Stimulated activated memory B cell treated with anti-CD40 and anti-IgM and Interleukin-4, amounts not matched to agents 10 μg/mL and 1 μg/mL and 100 μg/mL, for 72 hours (primary cell): ENCODE results near the gene TMEM183A.

Source experiments
- ATAC-seq: fragments of 150-1000 bp; cut with Tn5 transposase; 2 replicates; pipeline ENCODE4 v1.10.0; 2021
- H3K27ac Mint-ChIP-seq: one replicate; pipeline ENCODE4 v1.8.0; 2022; ENCODE audit warnings: mild to moderate bottlenecking, mixed read lengths
- H3K27me3 Mint-ChIP-seq: one replicate; pipeline ENCODE4 v1.8.0; 2022; ENCODE audit warnings: mixed read lengths
- H3K36me3 Mint-ChIP-seq: one replicate; pipeline ENCODE4 v1.8.0; 2022; ENCODE audit warnings: mixed read lengths
- H3K4me1 Mint-ChIP-seq: one replicate; pipeline ENCODE4 v1.8.0; 2022; ENCODE audit warnings: mixed read lengths
- H3K4me3 Mint-ChIP-seq: one replicate; pipeline ENCODE4 v1.8.0; 2022; ENCODE audit warnings: mild to moderate bottlenecking, moderate library complexity, mixed read lengths
- H3K9me3 Mint-ChIP-seq: one replicate; pipeline ENCODE4 v1.8.0; 2022; ENCODE audit warnings: mixed read lengths

TMEM183A gene

GRCh38 chr1:203045336-203045735 lies 38.2 kb downstream of the TMEM183A start:
- Mint-ChIP-seq H3K4me3 (no peak overlapping the region), H3K4me1 (no peaks in the 10 kb centered on the region), H3K27ac (no peak overlapping the region), H3K27me3 (peaks cover 46% of the 10 kb centered on the region), H3K36me3 (no peaks in the 10 kb centered on the region), H3K9me3 (no peaks in the 10 kb centered on the region)
- no peak for ATAC-seq

- H3K27ac Mint-ChIP-seq, result no peak overlapping the region
- H3K27me3 Mint-ChIP-seq, result peaks cover 53% of the 10 kb centered on the region
- H3K4me1 Mint-ChIP-seq, result no peaks in the 10 kb centered on the region
- no peaks in the 10 kb centered on the region for H3K9me3 Mint-ChIP-seq
- no peaks in the 10 kb centered on the region for H3K36me3 Mint-ChIP-seq
- ATAC-seq, result no peak
- H3K4me3 Mint-ChIP-seq, result no peak overlapping the region
Observed at GRCh38 chr1:203045821-203046594, 38.8 kb downstream of the TMEM183A start.

GRCh38 chr1:203046984-203047630 lies 39.9 kb downstream of the TMEM183A start:
- Mint-ChIP-seq H3K9me3 (no peaks in the 10 kb centered on the region), H3K4me1 (no peaks in the 10 kb centered on the region), H3K36me3 (no peaks in the 10 kb centered on the region), H3K27ac (no peak overlapping the region), H3K4me3 (no peak overlapping the region), H3K27me3 (peaks cover 64% of the 10 kb centered on the region)
- ATAC-seq, result no peak

GRCh38 chr1:203048086-203048485 lies 40.9 kb downstream of the TMEM183A start:
- H3K36me3 Mint-ChIP-seq, result no peaks in the 10 kb centered on the region
- no peak for ATAC-seq
- H3K27ac Mint-ChIP-seq, result no peak overlapping the region
- H3K9me3 Mint-ChIP-seq, result no peaks in the 10 kb centered on the region
- H3K4me3 Mint-ChIP-seq, result no peak overlapping the region
- no peaks in the 10 kb centered on the region for H3K4me1 Mint-ChIP-seq
- H3K27me3 Mint-ChIP-seq, result peaks cover 73% of the 10 kb centered on the region

DNA sequence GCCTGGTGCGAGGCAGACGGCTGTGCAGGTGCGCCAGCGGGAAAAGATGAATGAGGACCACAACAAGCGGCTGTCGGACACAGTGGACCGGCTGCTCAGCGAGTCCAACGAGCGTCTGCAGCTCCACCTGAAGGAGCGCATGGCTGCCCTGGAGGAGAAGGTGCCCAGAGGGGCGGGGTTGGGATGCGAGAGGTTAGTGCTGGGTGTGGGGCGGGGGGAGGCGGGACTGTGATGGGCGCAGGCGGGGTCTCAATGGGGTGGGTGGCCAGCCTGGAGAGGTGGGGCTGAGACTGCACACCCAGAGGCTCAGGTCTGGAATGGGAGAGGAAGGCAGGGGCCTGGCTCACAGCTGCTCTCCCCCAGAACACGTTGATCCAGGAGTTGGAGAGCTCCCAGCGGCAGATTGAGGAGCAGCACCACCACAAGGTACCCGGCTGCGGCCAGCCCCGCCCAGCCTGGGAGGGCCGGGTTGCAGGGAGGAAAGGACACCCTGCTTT lies 41.4 kb downstream of the TMEM183A start:
- Mint-ChIP-seq H3K4me1 (no peaks in the 10 kb centered on the region), H3K4me3 (no peak overlapping the region), H3K9me3 (no peaks in the 10 kb centered on the region), H3K27ac (no peak overlapping the region), H3K27me3 (peaks cover 73% of the 10 kb centered on the region), H3K36me3 (no peaks in the 10 kb centered on the region)
- peak; percentile 25 for ATAC-seq

- no peak for ATAC-seq
- Mint-ChIP-seq H3K27ac (no peak overlapping the region), H3K4me1 (no peaks in the 10 kb centered on the region), H3K27me3 (peaks cover 73% of the 10 kb centered on the region), H3K36me3 (no peaks in the 10 kb centered on the region), H3K9me3 (no peaks in the 10 kb centered on the region), H3K4me3 (no peak overlapping the region)
Observed at GRCh38 chr1:203049077-203049476, 41.9 kb downstream of the TMEM183A start.

DNA sequence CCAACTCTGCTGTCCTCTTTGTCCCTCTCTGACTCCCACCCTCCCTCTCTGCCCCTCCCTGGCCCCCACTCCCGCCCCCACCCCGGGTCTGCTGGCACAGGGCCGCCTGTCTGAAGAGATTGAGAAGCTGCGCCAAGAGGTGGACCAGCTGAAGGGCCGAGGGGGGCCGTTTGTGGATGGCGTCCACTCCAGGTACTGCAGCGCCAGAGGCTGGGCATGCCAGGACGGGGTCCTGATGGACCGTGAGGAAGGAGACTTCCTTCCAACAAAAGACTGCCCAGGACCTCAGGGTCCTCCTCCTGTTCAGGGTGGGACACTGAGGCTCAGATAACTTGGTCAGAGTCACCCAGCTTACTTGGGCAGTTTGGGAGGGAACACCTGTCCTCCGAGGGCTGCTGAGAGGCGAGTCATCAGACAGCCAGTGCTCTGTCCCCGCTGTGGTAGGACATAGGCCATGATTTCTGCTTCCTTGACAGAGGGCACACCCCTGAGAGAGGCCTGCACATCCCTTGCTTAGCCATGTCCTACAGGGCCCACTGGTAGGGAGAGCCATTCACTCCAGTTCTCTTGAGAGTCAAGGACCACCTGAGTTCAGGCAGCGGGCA lies 42.5 kb downstream of the TMEM183A start:
- H3K27ac Mint-ChIP-seq, result no peak overlapping the region

DNA sequence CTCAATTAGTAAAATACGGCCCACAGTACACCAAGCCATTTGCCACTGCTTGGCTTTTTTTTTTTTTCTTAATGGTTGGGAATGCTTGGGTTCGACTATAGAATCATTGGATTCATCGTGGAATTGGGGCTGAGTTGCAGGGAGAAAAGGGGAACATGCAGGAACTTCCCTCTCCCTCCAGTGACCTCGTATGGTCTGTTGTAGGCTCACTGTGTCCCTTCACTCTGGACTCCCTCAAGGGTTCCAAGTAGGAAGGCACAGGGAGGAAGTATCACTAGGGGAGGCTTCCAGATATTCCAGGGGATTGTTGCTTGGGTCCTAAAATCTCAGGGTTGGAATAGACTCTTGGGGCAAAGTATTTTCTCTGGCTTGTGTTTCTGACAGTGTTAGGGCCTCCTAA lies 43.7 kb downstream of the TMEM183A start:
- no peaks in the 10 kb centered on the region for H3K4me1 Mint-ChIP-seq
- ATAC-seq, result no peak
- H3K9me3 Mint-ChIP-seq, result no peaks in the 10 kb centered on the region
- H3K27me3 Mint-ChIP-seq, result peaks cover 63% of the 10 kb centered on the region
- no peak overlapping the region for H3K4me3 Mint-ChIP-seq
- no peak overlapping the region for H3K27ac Mint-ChIP-seq
- no peaks in the 10 kb centered on the region for H3K36me3 Mint-ChIP-seq

More for the DNA sequence above, 42.5 kb downstream of the TMEM183A start:
- Mint-ChIP-seq H3K27me3 (peaks cover 67% of the 10 kb centered on the region), H3K9me3 (no peaks in the 10 kb centered on the region), H3K4me1 (no peaks in the 10 kb centered on the region), H3K36me3 (no peaks in the 10 kb centered on the region), H3K4me3 (no peak overlapping the region)
- no peak for ATAC-seq

DNA sequence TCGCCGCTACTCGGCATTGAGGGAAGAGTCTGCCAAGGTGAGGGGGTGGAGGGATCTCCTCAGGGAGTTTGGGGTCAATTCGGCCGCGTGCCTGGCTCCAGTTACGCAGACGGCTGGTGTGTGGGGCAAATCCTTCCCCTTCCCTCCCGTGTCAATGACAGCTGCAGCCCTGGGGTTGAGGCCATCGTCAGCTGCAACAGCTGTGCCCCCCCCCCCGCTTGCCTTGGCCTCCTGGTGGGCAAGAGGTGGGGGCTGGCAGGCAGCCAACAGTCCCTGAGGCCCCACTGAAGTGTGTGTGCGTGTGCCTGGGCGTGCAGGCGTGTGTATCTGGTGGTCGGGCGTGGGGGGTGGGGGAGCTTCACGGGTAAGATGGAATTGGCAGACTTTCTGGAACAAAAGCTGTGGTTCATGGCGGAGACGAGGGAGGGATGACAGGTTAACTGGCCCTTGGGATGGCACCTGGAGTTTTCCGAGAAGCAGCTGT lies 44.7 kb downstream of the TMEM183A start:
- no peaks in the 10 kb centered on the region for H3K4me1 Mint-ChIP-seq
- H3K36me3 Mint-ChIP-seq, result no peaks in the 10 kb centered on the region
- no peak overlapping the region for H3K27ac Mint-ChIP-seq
- H3K27me3 Mint-ChIP-seq, result peaks cover 68% of the 10 kb centered on the region
- no peak overlapping the region for H3K4me3 Mint-ChIP-seq
- no peak for ATAC-seq
- H3K9me3 Mint-ChIP-seq, result no peaks in the 10 kb centered on the region

- H3K9me3 Mint-ChIP-seq, result no peaks in the 10 kb centered on the region
- H3K4me3 Mint-ChIP-seq, result no peak overlapping the region
- H3K4me1 Mint-ChIP-seq, result no peaks in the 10 kb centered on the region
- H3K27me3 Mint-ChIP-seq, result peaks cover 66% of the 10 kb centered on the region
- no peak overlapping the region for H3K27ac Mint-ChIP-seq
- no peaks in the 10 kb centered on the region for H3K36me3 Mint-ChIP-seq
- no peak for ATAC-seq
Observed at GRCh38 chr1:203052601-203053000, 45.4 kb downstream of the TMEM183A start.

GRCh38 chr1:203054184-203054583 lies 47.0 kb downstream of the TMEM183A start:
- Mint-ChIP-seq H3K27ac (no peak overlapping the region), H3K27me3 (peaks cover 60% of the 10 kb centered on the region), H3K9me3 (no peaks in the 10 kb centered on the region), H3K4me3 (no peak overlapping the region), H3K36me3 (no peaks in the 10 kb centered on the region), H3K4me1 (no peaks in the 10 kb centered on the region)
- ATAC-seq, result no peak

DNA sequence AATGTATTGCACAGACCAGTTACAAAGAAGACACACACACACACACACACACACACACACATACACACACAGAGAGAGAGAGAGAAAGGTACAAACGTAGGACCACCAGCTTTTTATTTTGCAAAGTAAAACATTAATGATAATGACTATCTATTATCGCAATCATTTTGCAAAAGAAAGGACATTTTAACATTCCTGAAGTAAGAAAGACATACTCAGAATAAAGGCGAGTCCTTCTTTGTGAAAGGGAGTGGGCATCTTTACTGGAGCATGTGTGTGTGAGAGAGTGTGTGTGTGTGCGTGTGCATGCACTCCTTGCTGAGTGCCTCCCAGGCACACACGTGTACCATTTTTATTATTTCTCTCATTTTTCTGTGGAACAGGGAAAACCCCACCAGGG lies 47.5 kb downstream of the TMEM183A start:
- Mint-ChIP-seq H3K27me3 (peaks cover 60% of the 10 kb centered on the region), H3K27ac (no peak overlapping the region), H3K9me3 (no peaks in the 10 kb centered on the region), H3K4me1 (no peaks in the 10 kb centered on the region), H3K36me3 (no peaks in the 10 kb centered on the region), H3K4me3 (no peak overlapping the region)
- ATAC-seq, result no peak

GRCh38 chr1:203055161-203055799 lies 48.1 kb downstream of the TMEM183A start:
- Mint-ChIP-seq H3K9me3 (no peaks in the 10 kb centered on the region), H3K27me3 (peaks cover 60% of the 10 kb centered on the region), H3K36me3 (no peaks in the 10 kb centered on the region), H3K27ac (no peak overlapping the region), H3K4me1 (no peaks in the 10 kb centered on the region), H3K4me3 (no peak overlapping the region)
- ATAC-seq, result no peak

DNA sequence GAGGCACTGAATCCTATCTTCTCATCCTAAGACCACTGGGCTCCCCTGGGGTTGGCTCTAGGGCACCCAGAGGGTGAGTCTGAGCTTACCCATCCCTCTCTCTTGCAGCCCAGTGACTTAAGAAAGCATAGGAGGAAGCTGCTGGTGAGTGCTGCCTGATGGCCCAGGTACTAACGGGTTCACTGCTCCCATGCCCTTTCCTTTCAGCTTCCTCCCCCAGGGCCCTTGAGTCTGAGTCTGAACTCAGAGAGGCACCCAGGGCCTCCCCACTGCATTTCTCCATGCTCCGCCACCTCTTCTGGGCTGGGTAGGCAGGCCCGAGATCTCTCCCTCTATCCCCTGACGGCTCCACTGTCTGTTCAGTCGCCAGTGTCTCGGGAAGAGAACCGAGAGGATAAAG lies 48.8 kb downstream of the TMEM183A start:
- Mint-ChIP-seq H3K4me1 (no peaks in the 10 kb centered on the region), H3K27ac (no peak overlapping the region), H3K4me3 (no peak overlapping the region), H3K9me3 (no peaks in the 10 kb centered on the region), H3K27me3 (peaks cover 60% of the 10 kb centered on the region), H3K36me3 (no peaks in the 10 kb centered on the region)
- no peak for ATAC-seq

DNA sequence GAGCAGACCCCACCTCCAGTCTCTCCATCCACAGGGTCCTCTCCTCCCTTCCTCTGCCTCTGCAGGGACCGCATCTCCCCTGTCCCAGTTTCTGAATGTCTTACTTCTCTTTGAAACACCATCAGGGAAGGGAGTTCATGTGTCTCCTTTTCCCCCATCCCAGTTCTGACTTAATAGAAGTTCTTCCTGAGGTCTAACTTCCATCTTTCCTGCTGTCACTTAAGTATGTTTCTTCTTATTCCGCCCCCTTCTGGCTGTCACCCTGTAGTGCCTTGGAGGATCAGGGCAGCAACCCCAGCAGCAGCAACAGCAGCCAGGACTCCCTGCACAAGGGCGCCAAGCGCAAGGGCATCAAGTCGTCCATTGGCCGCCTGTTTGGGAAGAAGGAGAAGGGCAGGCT lies 49.3 kb downstream of the TMEM183A start:
- Mint-ChIP-seq H3K36me3 (no peaks in the 10 kb centered on the region), H3K4me1 (no peaks in the 10 kb centered on the region), H3K27ac (no peak overlapping the region), H3K9me3 (no peaks in the 10 kb centered on the region), H3K4me3 (no peak overlapping the region), H3K27me3 (peaks cover 60% of the 10 kb centered on the region)
- no peak for ATAC-seq
